Vagina (tissue), 2 donors: ENCODE results near the gene GLIPR1. TPM values are rescaled to one million over a fixed set of nuclear protein-coding genes. Genes with fewer than 3 reads are reported as not detected.
"Not testable (repeated sequence)": the region's sequence is repeated elsewhere in the genome, so short reads cannot be mapped to it uniquely, and the experiment has no call there.

Experiments
- DNase-seq, 2 donors: peaks; one replicate each; pipeline ENCODE4 v3.0.0-alpha.2; 2017; ENCODE audit errors: extremely low spot score in 2 of 2
- H3K27ac ChIP-seq: fragments of 200-600 bp; sonication (generic); one replicate; pipeline ENCODE4 v1.5.1; 2019
- H3K27me3 ChIP-seq: fragments of 200-600 bp; sonication (generic); one replicate; pipeline ENCODE4 v1.5.1; 2019
- H3K36me3 ChIP-seq, 2 donors: fragments of 200-600 bp; sonication (generic); one replicate each; pipeline ENCODE4 v1.5.1; 2017 to 2019
- H3K4me1 ChIP-seq: fragments of 200-600 bp; sonication (generic); one replicate; pipeline ENCODE4 v1.5.1; 2019
- H3K4me3 ChIP-seq, 2 donors: fragments of 200-600 bp; sonication (generic); 1 replicate in 1 of 2; 2 replicates in 1 of 2; pipeline ENCODE4 v1.5.1; 2016 to 2019
- H3K9me3 ChIP-seq: fragments of 200-600 bp; sonication (generic); one replicate; pipeline ENCODE4 v1.5.1; 2019
- CTCF ChIP-seq, 3 experiments: fragments of 450-650 bp in 2 of 3; fragments of 200-600 bp in 1 of 3; sonication (generic) in 1 of 3; IDR thresholded peaks; one replicate each; pipeline ENCODE4 v1.5.1; 2017 to 2019; ENCODE audit warnings: antibody characterized with exemption in 3 of 3, mild to moderate bottlenecking in 2 of 3, moderate library complexity in 2 of 3
- POLR2A ChIP-seq, 2 donors: fragments of 450-650 bp; IDR thresholded peaks; one replicate each; pipeline ENCODE4 v1.6.1; 2017; ENCODE audit warnings: antibody characterized with exemption in 2 of 2, mild to moderate bottlenecking in 2 of 2, moderate library complexity in 2 of 2
- POLR2AphosphoS5 ChIP-seq, 2 donors: sonication (generic); formaldehyde crosslinking; IDR thresholded peaks; one replicate each; pipeline ENCODE4 v1.9.0; 2017; ENCODE audit warnings: antibody characterized with exemption in 2 of 2, mild to moderate bottlenecking in 2 of 2, low read depth in 1 of 2; ENCODE audit not compliant: insufficient read depth in 1 of 2
- intact Hi-C: fragments of 100-400 bp; cut with DNase I; formaldehyde crosslinking; loops from one replicate; pipeline ENCODE4 v1.15.1; 2023
- total RNA-seq: library from RNA; depleted of rRNA; stranded (reverse); fragments of >200 nt; gene quantifications from one replicate; pipeline ENCODE4 v1.2.3, GENCODE V29; 2016

Gene GLIPR1
- total RNA-seq, 1 donor from 2014 or later: 6.6 TPM

- Histone ChIP-seq H3K27me3 (no peaks in the 10 kb centered on the region), H3K36me3 (no peaks in the 10 kb centered on the region), H3K27ac (no peak overlapping the region), H3K9me3 (no peaks in the 10 kb centered on the region), H3K4me3 (no peak overlapping the region), H3K4me1 (no peaks in the 10 kb centered on the region)
- intact Hi-C loops: no loop called here
- DNase-seq: no peak
- TF ChIP-seq POLR2A (IDR thresholded peaks at IDR 0.05) (no peak), POLR2AphosphoS5 (IDR thresholded peaks at IDR 0.05; ENCODE audit: insufficient read depth in 1 of 2, low read depth in 1 of 2) (no peak), CTCF (IDR thresholded peaks at IDR 0.05) (no peak)
Observed at GRCh38 chr12:75439930-75440329, 40.6 kb upstream of the GLIPR1 start.

GRCh38 chr12:75441687-75442449 lies 38.7 kb upstream of the GLIPR1 start:
- H3K36me3 ChIP-seq, H3K9me3 ChIP-seq, H3K4me1 ChIP-seq, H3K27ac ChIP-seq, DNase-seq, H3K4me3 ChIP-seq, intact Hi-C loops, H3K27me3 ChIP-seq: not testable (repeated sequence)

DNA sequence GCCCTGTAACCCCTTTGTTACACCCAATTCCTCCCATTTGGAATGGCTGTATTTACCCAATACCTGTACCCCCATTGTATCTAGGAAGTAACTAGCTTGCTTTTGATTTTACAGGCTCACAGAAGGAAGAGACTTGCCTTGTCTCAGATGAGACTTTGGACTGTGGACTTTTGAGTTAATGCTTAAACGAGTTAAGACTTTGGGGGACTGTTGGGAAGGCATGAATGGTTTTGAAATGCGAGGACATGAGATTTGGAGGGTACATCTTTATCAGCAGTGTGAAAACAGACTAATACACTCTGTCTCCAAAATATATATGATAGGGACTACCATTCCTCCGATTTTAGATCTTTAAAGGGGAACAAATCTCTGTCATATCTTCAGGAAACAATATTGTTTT lies 38.1 kb upstream of the GLIPR1 start:
- H3K36me3 ChIP-seq, H3K4me3 ChIP-seq, H3K4me1 ChIP-seq, H3K9me3 ChIP-seq, DNase-seq, intact Hi-C loops, H3K27ac ChIP-seq, H3K27me3 ChIP-seq: not testable (repeated sequence)

DNA sequence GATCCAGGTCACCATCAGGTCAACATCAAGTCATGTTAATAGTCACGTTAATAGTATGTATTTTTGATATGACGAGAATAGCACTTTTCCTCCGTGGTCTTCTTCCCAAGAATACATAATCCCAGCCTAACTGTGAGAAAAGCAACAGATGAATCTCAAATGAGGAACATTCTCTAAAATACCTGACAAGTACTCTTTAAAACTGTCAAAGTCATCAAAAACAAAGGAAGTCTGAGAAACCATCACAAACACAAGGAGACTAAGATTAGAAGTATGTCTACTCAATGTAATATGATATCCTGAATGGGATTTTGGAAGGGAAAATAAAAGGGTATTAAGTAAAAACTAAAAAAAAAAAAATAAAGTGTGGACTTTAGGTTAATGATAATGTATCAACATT lies 36.8 kb upstream of the GLIPR1 start:
- H3K27ac ChIP-seq: no peak overlapping the region
- no peak for TF ChIP-seq POLR2AphosphoS5 (IDR thresholded peaks at IDR 0.05; ENCODE audit: insufficient read depth in 1 of 2, low read depth in 1 of 2)
- no peak overlapping the region for H3K4me3 ChIP-seq
- H3K9me3 ChIP-seq: no peaks in the 10 kb centered on the region
- no peaks in the 10 kb centered on the region for H3K27me3 ChIP-seq
- DNase-seq: no peak
- no peaks in the 10 kb centered on the region for H3K36me3 ChIP-seq
- intact Hi-C loops: no loop called here
- no peaks in the 10 kb centered on the region for H3K4me1 ChIP-seq

DNA sequence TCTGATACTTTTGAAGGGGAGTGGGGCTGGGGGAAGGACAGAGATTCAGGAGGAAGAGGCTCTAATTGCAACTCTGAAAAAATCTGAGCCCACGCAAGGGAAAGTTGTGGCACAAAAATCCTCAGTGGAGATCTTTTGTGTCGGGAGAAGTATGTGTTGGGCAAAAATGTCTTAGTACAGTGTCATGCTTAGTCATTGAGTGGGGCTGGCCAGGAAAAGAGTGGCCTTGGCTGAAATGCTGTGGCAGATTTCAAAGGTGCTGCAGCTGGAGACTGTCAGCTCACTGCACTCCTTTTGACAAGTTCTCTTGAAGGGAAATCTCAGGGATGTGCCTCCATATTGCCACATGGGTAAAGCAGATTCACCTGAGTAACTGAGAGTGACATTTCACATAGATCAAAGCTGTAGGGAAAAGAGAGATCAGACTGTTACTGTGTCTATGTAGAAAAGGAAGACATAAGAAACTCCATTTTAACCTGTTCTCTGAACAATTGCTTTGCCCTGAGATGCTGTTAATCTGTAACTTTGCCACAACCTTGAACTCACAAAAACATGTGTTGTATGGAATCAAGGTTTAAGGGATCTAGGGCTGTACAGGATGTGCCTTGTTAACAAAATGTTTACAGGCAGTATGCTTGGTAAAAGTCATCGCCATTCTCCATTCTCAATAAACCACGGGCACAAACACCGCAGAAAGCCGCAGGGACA lies 36.0 kb upstream of the GLIPR1 start:
- intact Hi-C loops: no loop called here
- no peaks in the 10 kb centered on the region for H3K36me3 ChIP-seq
- H3K4me1 ChIP-seq: no peaks in the 10 kb centered on the region
- no peak for DNase-seq
- no peaks in the 10 kb centered on the region for H3K9me3 ChIP-seq
- no peak overlapping the region for H3K4me3 ChIP-seq
- no peaks in the 10 kb centered on the region for H3K27me3 ChIP-seq
- TF ChIP-seq POLR2A (IDR thresholded peaks at IDR 0.05) (no peak), POLR2AphosphoS5 (IDR thresholded peaks at IDR 0.05; ENCODE audit: insufficient read depth in 1 of 2, low read depth in 1 of 2) (no peak), CTCF (IDR thresholded peaks at IDR 0.05) (no peak)
- no peak overlapping the region for H3K27ac ChIP-seq

- intact Hi-C loops, H3K4me1 ChIP-seq, DNase-seq: not testable (repeated sequence)
Observed at GRCh38 chr12:75445137-75445507, 35.4 kb upstream of the GLIPR1 start.

GRCh38 chr12:75446857-75447256 lies 33.7 kb upstream of the GLIPR1 start:
- Histone ChIP-seq H3K9me3 (no peaks in the 10 kb centered on the region), H3K36me3 (no peaks in the 10 kb centered on the region), H3K4me1 (no peaks in the 10 kb centered on the region), H3K27ac (no peak overlapping the region), H3K27me3 (no peaks in the 10 kb centered on the region), H3K4me3 (no peak overlapping the region)
- intact Hi-C loops: no loop called here
- no peak for DNase-seq
- no peak for TF ChIP-seq POLR2A (IDR thresholded peaks at IDR 0.05)
- no peak for TF ChIP-seq CTCF (IDR thresholded peaks at IDR 0.05)
- no peak for TF ChIP-seq POLR2AphosphoS5 (IDR thresholded peaks at IDR 0.05; ENCODE audit: insufficient read depth in 1 of 2, low read depth in 1 of 2)

More at GRCh38 chr12:75445137-75445507, 35.4 kb upstream of the GLIPR1 start:
- not testable (repeated sequence) for H3K4me3 ChIP-seq, H3K27me3 ChIP-seq, H3K27ac ChIP-seq, H3K9me3 ChIP-seq, H3K36me3 ChIP-seq
